ENCODE data around the gene NPC1.

The NPC1 gene

DNA sequence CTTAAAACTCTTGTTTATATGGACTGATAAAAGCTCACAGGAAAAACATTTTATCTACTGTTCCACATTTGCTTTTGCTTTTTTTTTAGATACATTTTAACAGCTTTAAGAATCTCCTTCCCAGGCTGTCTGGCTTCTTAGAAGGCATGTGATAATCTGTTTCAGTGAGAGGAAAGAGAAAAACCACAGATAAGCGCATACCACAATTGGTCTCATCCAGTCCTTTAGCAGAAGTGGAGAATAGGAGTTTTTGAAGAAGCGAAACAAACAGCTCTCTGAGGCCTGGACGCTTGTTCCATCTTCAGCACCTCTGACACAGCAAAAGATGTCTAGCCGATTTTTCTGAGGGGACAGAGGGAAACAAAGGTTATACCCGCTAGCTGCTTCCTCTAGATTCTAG lies 45.4 kb downstream of the NPC1 start:
- no peak for DNase-seq (ENCODE audit: low spot score)
- Histone ChIP-seq H3K4me3 (no peak overlapping the region), H3K27ac (no peak overlapping the region)
- TF ChIP-seq, protein P1, sequence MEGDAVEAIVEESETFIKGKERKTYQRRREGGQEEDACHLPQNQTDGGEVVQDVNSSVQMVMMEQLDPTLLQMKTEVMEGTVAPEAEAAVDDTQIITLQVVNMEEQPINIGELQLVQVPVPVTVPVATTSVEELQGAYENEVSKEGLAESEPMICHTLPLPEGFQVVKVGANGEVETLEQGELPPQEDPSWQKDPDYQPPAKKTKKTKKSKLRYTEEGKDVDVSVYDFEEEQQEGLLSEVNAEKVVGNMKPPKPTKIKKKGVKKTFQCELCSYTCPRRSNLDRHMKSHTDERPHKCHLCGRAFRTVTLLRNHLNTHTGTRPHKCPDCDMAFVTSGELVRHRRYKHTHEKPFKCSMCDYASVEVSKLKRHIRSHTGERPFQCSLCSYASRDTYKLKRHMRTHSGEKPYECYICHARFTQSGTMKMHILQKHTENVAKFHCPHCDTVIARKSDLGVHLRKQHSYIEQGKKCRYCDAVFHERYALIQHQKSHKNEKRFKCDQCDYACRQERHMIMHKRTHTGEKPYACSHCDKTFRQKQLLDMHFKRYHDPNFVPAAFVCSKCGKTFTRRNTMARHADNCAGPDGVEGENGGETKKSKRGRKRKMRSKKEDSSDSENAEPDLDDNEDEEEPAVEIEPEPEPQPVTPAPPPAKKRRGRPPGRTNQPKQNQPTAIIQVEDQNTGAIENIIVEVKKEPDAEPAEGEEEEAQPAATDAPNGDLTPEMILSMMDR (IDR thresholded peaks at IDR 0.05): no peak

DNA sequence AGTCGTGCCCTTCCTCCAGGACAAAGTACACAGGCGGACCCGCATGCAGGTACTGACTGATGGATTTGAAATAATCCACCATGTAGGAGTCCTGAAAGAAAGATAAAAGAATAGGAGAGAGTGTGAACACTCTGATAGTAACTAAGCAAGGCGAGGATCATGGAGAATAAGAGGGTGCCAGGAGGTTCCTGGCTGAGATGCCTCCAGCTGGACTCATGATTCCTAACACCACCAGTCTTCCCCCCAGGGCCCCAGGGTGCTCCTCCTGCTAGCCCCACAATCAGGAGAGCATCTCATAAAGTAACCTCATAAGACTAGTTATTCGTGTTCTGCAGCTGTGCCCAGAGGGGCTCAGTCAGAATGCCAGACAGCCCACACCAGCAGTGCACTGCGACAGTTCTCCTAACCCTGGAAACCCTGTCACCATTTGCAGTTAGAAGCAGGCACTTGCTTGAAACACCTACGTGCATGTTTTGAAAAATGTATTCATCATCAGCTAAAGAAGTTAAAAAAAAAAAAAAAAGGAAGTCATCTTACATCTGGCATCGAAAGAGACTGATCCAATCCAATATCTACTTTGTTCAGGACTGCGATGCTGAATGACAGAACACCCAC lies 46.3 kb downstream of the NPC1 start:
- no peak overlapping the region for H3K27ac ChIP-seq
- TF ChIP-seq, protein P1 (IDR thresholded peaks at IDR 0.05): no peak
- DNase-seq (ENCODE audit: low spot score): no peak
- H3K4me3 ChIP-seq: no peak overlapping the region

DNA sequence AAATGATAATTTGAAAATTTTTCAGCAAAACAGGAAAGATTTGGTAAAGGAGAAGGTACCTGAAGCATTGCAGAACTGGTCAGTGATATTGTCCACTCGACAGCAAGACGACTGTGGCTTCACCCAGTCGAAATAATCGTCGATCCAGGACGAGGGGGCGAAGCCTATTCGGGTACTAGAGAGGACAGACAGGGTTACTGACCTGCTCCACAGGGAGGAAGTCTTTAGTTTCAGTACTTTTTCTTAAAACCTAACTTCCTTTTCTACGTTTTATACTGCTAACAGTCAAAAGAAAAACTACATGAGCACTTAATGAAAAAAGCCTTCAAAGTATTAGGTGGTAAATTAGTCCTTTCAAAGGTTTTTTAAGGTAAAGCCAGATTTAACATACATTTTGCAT lies 47.0 kb downstream of the NPC1 start:
- no peak overlapping the region for H3K4me3 ChIP-seq
- DNase-seq (ENCODE audit: low spot score): no peak
- H3K27ac ChIP-seq: no peak overlapping the region
- TF ChIP-seq, protein P1 (IDR thresholded peaks at IDR 0.05): no peak

DNA sequence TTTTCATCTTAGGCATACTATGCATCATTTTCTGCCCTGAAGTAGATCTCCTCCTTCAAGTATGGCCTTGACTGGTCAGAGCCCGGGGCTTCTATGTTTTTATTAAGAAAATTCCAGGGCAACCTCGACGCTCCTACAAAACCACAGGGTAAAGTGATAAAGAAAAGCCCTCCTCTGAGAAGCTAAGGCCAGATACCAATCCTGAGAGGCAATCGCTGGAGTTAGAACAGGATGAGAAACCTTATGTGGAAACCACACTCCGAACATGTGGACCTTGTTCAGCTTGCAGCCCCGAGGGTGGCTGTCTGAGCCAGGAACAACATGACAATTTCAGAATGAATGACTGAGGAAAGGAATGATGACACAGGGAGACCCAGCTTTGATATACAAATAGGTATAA lies 47.4 kb downstream of the NPC1 start:
- TF ChIP-seq, protein P1 (IDR thresholded peaks at IDR 0.05): no peak
- no peak for DNase-seq (ENCODE audit: low spot score)
- no peak overlapping the region for H3K4me3 ChIP-seq
- no peak overlapping the region for H3K27ac ChIP-seq

DNA sequence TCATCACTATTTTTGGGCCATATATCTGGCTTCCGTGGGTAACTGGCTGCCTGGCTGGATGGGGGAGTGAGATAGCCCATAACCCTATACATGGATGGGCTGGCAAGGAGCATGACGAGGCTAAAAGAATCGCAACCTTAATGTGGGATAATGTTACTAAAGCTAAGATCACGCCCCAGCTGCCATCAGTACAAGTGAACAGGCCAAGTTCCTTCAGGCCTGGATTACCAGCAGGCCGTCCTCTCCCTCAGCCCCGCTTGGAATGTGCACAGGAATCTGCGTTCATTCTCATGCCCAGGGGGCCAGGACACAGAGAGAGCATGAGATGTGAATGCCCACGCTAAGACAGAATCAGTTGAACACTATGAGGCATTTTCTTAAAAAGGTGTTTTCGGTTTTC lies 48.3 kb downstream of the NPC1 start:
- no peak for DNase-seq (ENCODE audit: low spot score)
- Histone ChIP-seq H3K4me3 (no peak overlapping the region), H3K27ac (peak overlapping the region in 1 of 2 donors; percentile 2)
- TF ChIP-seq, protein P1 (IDR thresholded peaks at IDR 0.05): no peak

DNA sequence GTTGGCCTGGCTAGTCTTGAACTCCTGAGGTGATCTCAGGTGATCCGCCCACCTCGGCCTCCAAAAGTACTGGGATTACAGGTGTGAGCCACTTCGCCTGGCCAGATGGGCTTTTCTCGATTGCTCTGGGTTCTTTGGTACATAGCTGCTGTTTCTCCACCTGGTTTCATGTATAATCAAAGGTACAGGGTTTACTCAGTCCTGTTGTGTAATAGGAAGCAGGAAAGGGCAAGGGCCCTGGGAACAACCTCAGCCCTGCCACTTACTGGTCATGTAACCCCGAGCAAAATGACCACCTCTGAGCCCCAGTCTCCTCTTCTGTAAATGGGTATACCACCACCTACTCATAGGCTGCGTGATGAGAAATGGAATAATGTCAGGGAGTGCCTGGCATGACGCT lies 49.0 kb downstream of the NPC1 start:
- Histone ChIP-seq H3K27ac (no peak overlapping the region), H3K4me3 (no peak overlapping the region)
- TF ChIP-seq, protein P1 (IDR thresholded peaks at IDR 0.05): no peak
- no peak for DNase-seq (ENCODE audit: low spot score)

DNA sequence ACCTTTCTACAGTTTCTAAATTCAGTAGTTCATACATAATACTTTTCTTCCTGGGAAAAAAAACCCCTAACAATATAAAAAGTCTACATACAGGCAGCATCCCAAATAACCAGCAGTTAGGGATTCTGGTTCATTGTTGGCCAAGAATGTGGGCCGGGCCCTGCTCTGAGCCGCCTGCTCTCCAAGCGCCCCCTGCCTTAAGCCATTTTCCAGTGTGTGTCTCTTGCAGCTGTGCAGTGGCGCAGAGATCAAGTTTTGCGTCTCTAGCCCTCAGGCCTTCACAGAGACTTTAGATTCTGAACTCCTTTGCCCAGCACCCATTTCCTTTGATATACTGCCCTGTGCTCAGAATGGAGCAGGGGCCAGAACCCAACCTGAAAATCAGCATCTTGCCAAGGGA lies 50.1 kb downstream of the NPC1 start:
- no peak for DNase-seq (ENCODE audit: low spot score)
- no peak overlapping the region for H3K27ac ChIP-seq
- TF ChIP-seq, protein P1 (IDR thresholded peaks at IDR 0.05): no peak
- no peak overlapping the region for H3K4me3 ChIP-seq
